ENCODE measurements around the gene DAO.

GRCh38 chr12:108938247-108938924 lies 58.5 kb downstream of the DAO start:
- TF ChIP-seq, protein P1, sequence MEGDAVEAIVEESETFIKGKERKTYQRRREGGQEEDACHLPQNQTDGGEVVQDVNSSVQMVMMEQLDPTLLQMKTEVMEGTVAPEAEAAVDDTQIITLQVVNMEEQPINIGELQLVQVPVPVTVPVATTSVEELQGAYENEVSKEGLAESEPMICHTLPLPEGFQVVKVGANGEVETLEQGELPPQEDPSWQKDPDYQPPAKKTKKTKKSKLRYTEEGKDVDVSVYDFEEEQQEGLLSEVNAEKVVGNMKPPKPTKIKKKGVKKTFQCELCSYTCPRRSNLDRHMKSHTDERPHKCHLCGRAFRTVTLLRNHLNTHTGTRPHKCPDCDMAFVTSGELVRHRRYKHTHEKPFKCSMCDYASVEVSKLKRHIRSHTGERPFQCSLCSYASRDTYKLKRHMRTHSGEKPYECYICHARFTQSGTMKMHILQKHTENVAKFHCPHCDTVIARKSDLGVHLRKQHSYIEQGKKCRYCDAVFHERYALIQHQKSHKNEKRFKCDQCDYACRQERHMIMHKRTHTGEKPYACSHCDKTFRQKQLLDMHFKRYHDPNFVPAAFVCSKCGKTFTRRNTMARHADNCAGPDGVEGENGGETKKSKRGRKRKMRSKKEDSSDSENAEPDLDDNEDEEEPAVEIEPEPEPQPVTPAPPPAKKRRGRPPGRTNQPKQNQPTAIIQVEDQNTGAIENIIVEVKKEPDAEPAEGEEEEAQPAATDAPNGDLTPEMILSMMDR (IDR thresholded peaks at IDR 0.05) = no peak
- TF ChIP-seq POLR2A (IDR thresholded peaks at IDR 0.05) = no peak
